ENCODE data around the gene MS4A10. TPM values are rescaled to one million over a fixed set of nuclear protein-coding genes. Genes with fewer than 3 reads are reported as not detected.

The MS4A10 gene
- total RNA-seq, 2 donors from 2014 or later: 0.45 TPM; not detected in 1

DNA sequence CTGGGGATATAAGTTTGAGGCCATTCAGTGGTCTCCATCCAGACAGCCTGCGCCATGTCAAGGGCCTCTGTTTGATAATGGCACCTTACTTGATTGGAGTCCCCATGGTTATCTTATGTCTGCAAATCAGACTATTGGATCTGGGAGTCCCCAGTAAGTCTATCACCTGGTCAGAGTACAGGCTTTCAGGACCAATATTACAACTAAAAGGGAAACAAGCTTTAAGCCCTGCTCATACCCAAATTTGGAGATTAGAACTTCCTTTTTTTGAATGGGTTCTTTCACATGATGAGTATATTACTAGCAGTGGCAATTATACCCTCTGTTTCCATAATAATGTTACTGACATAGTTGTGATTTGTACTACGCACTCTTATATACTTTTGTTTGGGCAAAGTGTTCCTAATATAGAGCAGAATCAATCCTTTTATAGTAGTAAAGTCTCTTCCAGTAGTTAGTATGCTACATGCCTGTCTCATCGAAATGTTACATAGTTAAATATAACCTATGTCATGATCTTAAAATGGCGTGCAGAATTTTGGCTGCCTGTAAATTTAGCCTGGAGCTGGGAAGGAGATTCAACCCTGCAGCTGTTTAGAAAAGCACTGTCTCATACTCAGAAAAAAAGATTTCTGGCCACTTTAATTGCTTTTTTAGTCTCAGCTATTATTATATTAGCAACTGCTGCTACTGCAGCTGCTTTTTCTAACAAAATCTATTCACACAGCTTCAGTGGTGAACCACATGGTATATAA lies 23.5 kb upstream of the MS4A10 start:
- no peak overlapping the region for H3K4me3 ChIP-seq
- no peaks in the 10 kb centered on the region for H3K4me1 ChIP-seq (replicated peaks)
- H3K36me3 ChIP-seq: no peaks in the 10 kb centered on the region
- intact Hi-C loops (cut with DNase I): no loop called here
- no peaks in the 10 kb centered on the region for H3K9me3 ChIP-seq
- no peak for TF ChIP-seq POLR2AphosphoS5 (IDR thresholded peaks at IDR 0.05)
- TF ChIP-seq POLR2A (IDR thresholded peaks at IDR 0.05): no peak
- TF ChIP-seq, protein P1, sequence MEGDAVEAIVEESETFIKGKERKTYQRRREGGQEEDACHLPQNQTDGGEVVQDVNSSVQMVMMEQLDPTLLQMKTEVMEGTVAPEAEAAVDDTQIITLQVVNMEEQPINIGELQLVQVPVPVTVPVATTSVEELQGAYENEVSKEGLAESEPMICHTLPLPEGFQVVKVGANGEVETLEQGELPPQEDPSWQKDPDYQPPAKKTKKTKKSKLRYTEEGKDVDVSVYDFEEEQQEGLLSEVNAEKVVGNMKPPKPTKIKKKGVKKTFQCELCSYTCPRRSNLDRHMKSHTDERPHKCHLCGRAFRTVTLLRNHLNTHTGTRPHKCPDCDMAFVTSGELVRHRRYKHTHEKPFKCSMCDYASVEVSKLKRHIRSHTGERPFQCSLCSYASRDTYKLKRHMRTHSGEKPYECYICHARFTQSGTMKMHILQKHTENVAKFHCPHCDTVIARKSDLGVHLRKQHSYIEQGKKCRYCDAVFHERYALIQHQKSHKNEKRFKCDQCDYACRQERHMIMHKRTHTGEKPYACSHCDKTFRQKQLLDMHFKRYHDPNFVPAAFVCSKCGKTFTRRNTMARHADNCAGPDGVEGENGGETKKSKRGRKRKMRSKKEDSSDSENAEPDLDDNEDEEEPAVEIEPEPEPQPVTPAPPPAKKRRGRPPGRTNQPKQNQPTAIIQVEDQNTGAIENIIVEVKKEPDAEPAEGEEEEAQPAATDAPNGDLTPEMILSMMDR (IDR thresholded peaks at IDR 0.05): no peak
- no peak overlapping the region for H3K27ac ChIP-seq
- DNase-seq (ENCODE audit: low spot score): no peak
- 56% methylated on average over 4 of the region's 4 CpGs for WGBS
- no peaks in the 10 kb centered on the region for H3K27me3 ChIP-seq (replicated peaks; ENCODE audit: insufficient read depth)

DNA sequence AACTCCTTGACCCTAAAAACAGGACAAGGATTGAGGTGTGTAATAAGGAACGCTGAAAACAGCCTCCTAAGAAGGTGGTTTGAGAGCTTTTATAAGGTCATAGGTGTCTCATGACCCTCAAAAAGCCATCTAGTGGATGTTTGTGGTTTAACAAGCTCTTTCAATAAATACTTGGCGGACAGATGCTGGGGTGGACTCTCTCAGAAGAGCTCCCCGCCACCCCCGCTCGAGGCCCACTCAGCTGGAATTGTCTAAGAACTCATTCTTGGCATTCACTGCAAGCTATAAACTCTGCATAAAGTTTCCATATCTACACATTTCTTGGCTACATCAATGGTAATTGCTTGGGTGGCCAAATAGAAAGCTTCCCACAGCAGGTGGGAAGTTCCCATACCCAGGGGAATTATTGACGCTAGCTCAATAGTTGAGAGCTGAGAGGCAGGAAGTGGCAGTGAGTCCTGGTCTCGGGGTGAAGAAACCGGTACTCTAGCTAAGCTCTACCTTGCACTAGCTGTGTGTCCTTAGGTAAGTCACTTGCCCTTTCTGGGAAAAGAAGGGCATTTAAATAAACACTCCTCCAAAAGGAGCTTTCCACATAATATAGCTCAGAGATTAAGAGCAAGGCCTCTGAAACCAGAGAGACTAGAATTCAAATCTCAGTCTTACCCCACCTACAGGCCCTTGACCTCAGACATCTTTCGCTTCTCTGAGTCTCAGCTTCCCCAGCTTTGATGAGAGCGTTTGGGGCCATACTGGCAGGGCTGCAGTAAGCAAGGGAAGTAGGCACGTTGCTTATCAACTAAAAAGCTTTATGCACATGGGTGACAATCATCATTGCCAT lies 22.1 kb upstream of the MS4A10 start:
- H3K4me3 ChIP-seq: no peak overlapping the region
- WGBS: 68% methylated on average over 11 of the region's 11 CpGs
- H3K4me1 ChIP-seq (replicated peaks): no peaks in the 10 kb centered on the region
- no peak overlapping the region for H3K27ac ChIP-seq
- no peaks in the 10 kb centered on the region for H3K27me3 ChIP-seq (replicated peaks; ENCODE audit: insufficient read depth)
- no peaks in the 10 kb centered on the region for H3K36me3 ChIP-seq
- no peak for DNase-seq (ENCODE audit: low spot score)
- intact Hi-C loops (cut with DNase I): no loop called here
- TF ChIP-seq POLR2A (IDR thresholded peaks at IDR 0.05): no peak
- TF ChIP-seq, protein P1 (IDR thresholded peaks at IDR 0.05): no peak
- no peak for TF ChIP-seq POLR2AphosphoS5 (IDR thresholded peaks at IDR 0.05)
- H3K9me3 ChIP-seq: no peaks in the 10 kb centered on the region

DNA sequence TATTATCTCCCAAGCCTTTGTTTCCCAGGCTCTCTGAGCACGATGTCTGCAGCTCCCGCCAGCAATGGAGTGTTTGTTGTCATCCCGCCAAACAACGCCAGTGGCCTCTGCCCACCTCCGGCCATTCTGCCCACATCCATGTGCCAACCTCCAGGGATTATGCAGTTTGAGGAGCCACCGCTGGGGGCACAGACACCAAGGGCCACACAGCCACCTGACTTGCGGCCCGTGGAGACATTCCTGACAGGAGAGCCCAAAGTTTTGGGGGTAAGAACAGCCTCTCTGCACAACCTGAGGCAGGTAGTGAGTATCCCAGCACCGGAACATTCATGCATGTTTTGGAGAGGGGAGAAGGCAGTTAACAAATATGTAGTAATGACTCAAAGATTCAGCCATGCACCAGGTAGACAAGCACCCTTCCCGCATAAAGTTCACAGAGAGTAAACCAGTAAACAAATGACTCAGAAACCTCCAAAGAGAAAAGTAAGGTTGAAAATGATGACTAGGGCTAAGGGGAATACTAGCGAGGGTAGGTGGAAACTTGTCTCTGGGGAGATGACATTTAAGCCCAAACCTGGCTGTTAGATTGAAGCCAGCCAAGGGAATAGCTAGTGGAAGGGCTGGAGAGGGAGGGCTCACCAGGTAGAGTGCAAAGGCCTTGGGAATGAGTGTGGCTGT lies 21.3 kb upstream of the MS4A10 start:
- 86% methylated on average over 11 of the region's 11 CpGs for WGBS
- Histone ChIP-seq H3K9me3 (no peaks in the 10 kb centered on the region), H3K27me3 (replicated peaks; ENCODE audit: insufficient read depth) (no peaks in the 10 kb centered on the region), H3K4me1 (replicated peaks) (no peaks in the 10 kb centered on the region), H3K4me3 (no peak overlapping the region), H3K36me3 (no peaks in the 10 kb centered on the region), H3K27ac (no peak overlapping the region)
- DNase-seq (ENCODE audit: low spot score): no peak
- intact Hi-C loops (cut with DNase I): no loop called here
- TF ChIP-seq, protein P1 (IDR thresholded peaks at IDR 0.05): no peak

DNA sequence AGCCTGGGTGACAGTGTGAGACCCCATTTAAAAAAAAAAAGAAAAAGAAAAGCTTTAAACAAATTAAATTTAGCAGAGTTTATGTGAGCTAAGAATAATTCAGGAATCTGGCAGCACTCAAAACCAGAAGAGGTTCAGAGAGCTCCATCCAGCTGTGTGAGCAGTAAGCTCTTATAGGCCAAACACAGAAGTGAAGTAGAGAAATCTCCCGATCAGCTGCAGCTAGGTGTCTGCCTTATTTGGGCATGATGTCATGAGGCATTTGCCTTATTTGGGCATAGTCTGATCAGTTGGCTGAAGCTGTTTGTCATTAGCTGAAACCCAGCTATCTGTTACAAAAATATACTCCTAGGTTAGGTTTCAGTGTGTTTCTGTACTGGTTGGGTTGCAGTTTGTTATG lies 20.3 kb upstream of the MS4A10 start:
- WGBS: 26% methylated on average over 1 of the region's 1 CpG
- no peak for TF ChIP-seq POLR2A (IDR thresholded peaks at IDR 0.05)
- TF ChIP-seq, protein P1 (IDR thresholded peaks at IDR 0.05): no peak
- TF ChIP-seq POLR2AphosphoS5 (IDR thresholded peaks at IDR 0.05): no peak
- Histone ChIP-seq H3K4me1 (replicated peaks) (no peaks in the 10 kb centered on the region), H3K9me3 (no peaks in the 10 kb centered on the region), H3K27ac (no peak overlapping the region), H3K27me3 (replicated peaks; ENCODE audit: insufficient read depth) (no peaks in the 10 kb centered on the region), H3K4me3 (no peak overlapping the region), H3K36me3 (no peaks in the 10 kb centered on the region)
- DNase-seq (ENCODE audit: low spot score): no peak
- intact Hi-C loops (cut with DNase I): no loop called here
